GM12892 (cell line): Measurements from ENCODE around the gene FKBP15.

Source experiments
- POLR2A ChIP-seq: IDR thresholded peaks from 2 replicates; pipeline ENCODE4 v1.6.1; 2011; ENCODE audit warnings: low read depth, low read length, control low read depth
- POLR2AphosphoS5 ChIP-seq: IDR thresholded peaks from 2 replicates; pipeline ENCODE4 v1.6.1; 2011; ENCODE audit warnings: low read depth, low read length, control low read depth
- TAF1 ChIP-seq: IDR thresholded peaks from 2 replicates; pipeline ENCODE4 v1.6.1; 2011; ENCODE audit warnings: low read depth, mild to moderate bottlenecking, control low read depth, low read length, borderline replicate concordance

GRCh38 chr9:113219186-113219936 is 1.7 kb downstream of the FKBP15 start:
- TF ChIP-seq POLR2AphosphoS5 = no peak
- TF ChIP-seq POLR2A = no peak
- TF ChIP-seq TAF1 = no peak
